GM12874 (cell line): Measurements from ENCODE around the gene AKT1.

ENCODE experiments used
- TF ChIP-seq, protein P1 (sequence below): IDR thresholded peaks from 2 replicates; pipeline ENCODE4 v1.5.1; 2011; ENCODE audit warnings: low read depth, mild to moderate bottlenecking, control low read depth, low read length, moderate library complexity; ENCODE audit not compliant: insufficient read depth

Gene AKT1

DNA sequence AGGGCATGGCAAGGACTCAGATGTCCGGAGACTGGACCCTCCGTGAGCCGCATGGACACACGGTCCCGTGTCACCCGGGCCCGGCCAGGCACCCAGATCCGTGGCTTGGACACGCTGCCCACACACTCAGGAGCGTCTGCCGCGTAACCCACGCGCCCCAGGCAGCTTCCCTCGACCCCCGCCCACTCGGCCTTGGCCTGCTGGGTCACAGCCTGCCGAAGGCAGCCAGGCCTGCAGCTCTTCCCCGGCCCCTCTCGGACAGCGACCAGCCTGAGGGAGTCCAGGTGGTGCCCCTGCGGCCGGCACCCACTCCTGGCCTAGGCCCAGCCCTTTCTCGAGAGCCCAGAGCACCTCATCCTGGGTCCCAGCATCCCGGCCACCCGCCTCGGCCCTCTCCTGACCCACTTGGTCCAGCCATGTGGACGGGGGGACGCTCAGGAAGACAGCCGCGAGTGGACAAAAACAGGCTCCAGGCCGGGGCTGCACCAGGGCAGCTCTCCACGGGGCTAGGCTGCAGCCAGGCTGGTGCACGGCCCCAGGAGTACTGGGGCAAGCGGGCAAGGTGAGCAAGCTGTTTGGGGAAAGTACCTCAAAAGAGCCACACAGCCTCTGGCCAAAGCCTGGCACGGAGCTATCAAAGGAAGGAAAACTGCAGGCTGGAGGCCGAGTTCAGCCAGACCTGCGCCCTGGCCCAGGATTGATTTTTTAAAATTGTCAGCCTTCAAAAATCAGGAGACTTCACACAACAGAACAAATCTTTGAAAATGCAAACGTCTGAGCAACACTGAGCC lies 6.5 kb downstream of the AKT1 start:
- TF ChIP-seq, protein P1, sequence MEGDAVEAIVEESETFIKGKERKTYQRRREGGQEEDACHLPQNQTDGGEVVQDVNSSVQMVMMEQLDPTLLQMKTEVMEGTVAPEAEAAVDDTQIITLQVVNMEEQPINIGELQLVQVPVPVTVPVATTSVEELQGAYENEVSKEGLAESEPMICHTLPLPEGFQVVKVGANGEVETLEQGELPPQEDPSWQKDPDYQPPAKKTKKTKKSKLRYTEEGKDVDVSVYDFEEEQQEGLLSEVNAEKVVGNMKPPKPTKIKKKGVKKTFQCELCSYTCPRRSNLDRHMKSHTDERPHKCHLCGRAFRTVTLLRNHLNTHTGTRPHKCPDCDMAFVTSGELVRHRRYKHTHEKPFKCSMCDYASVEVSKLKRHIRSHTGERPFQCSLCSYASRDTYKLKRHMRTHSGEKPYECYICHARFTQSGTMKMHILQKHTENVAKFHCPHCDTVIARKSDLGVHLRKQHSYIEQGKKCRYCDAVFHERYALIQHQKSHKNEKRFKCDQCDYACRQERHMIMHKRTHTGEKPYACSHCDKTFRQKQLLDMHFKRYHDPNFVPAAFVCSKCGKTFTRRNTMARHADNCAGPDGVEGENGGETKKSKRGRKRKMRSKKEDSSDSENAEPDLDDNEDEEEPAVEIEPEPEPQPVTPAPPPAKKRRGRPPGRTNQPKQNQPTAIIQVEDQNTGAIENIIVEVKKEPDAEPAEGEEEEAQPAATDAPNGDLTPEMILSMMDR = no peak

DNA sequence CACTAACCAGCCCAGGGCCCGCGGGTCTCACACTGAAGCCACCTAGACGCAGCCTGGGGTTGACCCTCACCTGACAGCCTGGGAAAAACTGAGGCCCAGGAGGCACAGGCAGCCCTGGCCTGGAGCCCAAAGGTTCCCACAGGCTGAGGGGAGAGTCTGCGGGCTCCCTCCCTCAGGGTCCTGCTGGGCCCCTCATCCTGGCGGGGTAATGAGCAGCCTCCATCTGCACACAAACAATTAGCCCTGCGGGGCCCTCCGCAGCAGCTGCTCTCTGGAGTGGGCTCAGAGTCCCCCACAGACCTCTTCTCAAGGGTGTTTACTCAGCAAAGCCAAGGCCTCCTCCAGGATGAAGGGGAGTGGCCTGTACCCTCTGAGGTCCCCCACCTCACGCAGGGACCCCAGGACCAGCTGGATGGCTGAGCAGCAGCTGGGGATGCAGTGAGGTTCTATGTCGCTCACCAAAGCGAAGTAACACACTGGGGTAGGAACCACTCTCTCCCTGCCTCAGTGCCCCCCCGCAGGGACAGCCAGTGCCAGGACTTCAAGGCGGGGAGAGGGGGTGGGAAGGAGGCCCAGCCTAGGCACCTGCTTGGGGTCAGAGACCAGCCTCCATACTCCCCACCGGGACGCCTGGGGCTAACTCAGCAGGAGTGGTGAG lies 7.3 kb downstream of the AKT1 start:
- TF ChIP-seq, protein P1 = no peak

DNA sequence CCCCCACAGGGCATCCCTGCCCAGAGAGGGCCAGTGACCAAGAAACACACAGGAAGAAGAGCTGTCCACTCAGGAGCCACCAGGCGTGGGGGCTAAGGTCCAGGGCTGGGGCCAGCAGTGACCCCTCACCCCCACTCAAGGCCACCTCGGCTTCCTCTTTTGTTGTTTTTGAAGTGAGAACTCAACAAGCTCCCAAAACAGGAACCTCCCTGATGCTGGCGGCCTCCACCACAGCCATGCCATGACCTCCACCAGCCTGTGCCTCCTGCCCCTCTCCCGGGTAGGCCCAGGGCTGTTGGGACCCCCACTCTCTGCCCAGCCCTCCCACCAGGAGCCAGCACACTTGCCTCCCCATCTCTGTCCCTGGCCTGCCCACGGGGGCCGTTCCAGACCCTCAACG lies 7.8 kb downstream of the AKT1 start:
- TF ChIP-seq, protein P1 = no peak

DNA sequence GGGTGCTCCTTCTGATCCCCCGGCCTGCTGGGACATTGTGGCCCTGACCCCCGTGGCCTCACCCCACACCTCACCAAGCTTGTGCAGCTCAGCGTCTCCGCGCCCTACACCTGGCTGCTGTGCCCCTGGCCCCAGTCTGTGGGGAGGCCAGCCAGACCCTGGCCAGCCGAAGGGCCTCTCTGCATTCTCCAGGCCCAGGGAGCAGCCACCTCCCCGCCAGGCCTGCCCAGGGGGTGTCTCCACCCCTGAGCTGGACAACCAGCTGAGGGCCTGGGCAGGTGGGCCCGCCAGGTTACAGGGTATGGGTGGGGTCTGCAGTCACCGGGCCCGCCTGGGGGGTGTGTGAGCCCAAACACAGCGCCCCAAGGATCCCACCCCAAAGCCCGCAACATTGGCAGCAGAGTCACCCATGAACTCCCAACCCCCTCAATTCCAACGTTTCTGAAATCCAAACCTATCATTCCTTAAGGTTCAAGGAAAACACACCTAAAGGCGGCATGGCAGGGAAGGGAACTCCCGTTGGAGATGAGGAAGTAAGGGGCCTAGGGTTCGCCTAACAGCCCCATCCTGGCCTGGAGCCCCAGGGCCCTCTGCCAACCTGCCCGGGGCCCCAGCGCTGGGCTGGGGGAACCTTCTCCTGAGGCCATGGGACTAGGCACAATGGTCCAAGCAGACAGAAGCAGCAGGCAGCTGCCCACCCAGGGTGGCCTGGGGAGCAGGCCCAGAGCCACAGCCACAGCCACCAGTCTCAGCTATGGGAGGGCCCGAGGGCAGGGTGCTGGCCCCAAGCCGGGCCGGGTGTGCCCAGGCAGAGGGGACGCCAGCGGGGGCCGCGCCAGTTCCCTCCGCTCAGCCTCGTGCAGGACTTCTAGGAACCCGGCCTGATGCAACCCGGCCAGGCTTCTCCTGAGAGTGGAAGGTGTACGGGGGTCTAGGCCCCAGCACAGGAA lies 8.5 kb downstream of the AKT1 start:
- TF ChIP-seq, protein P1 = no peak

DNA sequence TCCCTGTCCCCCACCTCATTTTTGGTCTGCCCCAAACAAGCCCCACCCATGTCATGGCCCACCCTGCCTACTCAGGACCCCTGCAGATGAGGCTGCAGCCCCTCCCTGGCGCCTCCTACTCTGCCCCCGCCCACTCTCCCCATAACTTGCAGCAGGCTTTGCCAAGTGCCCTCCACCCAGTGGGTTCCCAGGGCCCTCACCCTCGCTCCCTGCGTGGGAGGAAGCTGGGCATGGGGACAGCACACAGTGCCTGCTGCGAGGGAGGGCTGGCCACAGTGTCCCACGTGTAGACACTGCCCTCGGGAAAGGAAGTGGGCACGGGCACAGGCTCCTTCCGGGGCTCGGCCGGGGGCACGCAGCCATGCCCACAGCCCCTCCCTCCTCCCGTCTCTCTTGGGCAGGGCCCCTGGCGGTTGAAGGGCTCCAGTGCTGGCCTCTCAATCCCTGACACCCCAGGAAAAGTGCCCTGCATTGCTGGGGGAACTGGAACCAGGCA lies 9.4 kb downstream of the AKT1 start:
- TF ChIP-seq, protein P1 = no peak

DNA sequence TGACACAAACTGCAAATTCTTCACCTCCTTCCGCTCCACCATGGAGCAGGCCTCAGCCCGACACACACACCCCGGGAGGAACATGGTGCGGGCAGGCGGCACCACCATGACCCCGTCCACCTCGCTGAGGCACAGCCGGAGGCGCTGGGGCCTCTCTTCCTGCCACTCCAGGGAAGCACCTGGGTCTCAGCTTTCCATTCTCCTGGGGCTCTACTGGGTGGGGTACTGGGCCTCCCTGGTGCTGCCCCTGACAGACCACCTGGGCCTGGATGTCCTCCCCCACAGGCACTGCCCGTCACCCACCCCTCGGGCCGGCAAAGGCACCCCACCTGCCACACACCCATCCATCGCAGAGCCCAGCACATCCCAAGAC lies 9.9 kb downstream of the AKT1 start:
- TF ChIP-seq, protein P1 = no peak
